ENCODE results near the gene PPIL3. TPM values are rescaled to one million over a fixed set of nuclear protein-coding genes. Genes with fewer than 3 reads are reported as not detected.

PPIL3 gene
- total RNA-seq, 1 experiment from 2014 or later, result 49.0 TPM

DNA sequence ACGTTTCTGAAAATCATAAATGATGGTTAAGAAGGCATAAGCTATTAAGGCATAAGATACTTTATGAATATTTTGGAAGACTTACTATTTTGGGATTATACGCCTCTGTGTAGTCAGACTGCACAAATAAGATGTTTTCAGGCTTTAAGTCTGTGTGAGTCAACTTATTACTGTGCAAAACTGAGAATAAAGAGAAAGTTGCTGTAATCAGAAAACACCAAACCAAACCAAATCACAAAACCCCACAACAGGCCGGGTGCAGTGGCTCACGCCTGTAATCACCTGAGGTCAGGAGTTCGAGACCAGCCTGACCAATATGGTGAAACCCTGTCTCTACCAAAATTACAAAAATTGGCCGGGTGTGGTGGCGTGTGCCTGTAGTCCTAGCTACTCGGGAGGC is 32.1 kb downstream of the PPIL3 start:
- no TSS peak for BruUV-seq (replicated peaks)
- Histone ChIP-seq H3K27me3 (ENCODE audit: insufficient read depth, low read depth) (no peaks in the 10 kb centered on the region), H2AFZ (no peak overlapping the region), H3F3A (ENCODE audit: insufficient read depth, low read depth) (peaks cover 94% of the 10 kb centered on the region), H3K4me3 (no peak overlapping the region), H3K4me1 (replicated peaks; ENCODE audit: insufficient read depth) (peaks cover 14% of the 10 kb centered on the region), H3K79me2 (ENCODE audit: low read depth) (peaks cover 58% of the 10 kb centered on the region), H3K36me3 (ENCODE audit: low read depth) (peaks cover 88% of the 10 kb centered on the region), H3K27ac (no peak overlapping the region), H3K9me2 (ENCODE audit: insufficient read depth) (no peaks in the 10 kb centered on the region), H3K9me3 (ENCODE audit: insufficient read depth, low read depth) (no peaks in the 10 kb centered on the region), H4K20me1 (ENCODE audit: insufficient read depth) (peaks cover 40% of the 10 kb centered on the region), H3K4me2 (no peak overlapping the region)
- DNase-seq, result no peak
- POLR2A ChIA-PET (ENCODE audit: unreplicated experiment), result no interaction called here
- intact Hi-C loops (cut with micrococcal nuclease; ENCODE audit: unreplicated experiment), result no loop called here
- TF ChIP-seq EZH2 (IDR thresholded peaks at IDR 0.05; ENCODE audit: low read depth), result no peak
- no peak for TF ChIP-seq CTCF (conservative IDR thresholded peaks at IDR 0.05)
- CTCF ChIA-PET, result no interaction called here

DNA sequence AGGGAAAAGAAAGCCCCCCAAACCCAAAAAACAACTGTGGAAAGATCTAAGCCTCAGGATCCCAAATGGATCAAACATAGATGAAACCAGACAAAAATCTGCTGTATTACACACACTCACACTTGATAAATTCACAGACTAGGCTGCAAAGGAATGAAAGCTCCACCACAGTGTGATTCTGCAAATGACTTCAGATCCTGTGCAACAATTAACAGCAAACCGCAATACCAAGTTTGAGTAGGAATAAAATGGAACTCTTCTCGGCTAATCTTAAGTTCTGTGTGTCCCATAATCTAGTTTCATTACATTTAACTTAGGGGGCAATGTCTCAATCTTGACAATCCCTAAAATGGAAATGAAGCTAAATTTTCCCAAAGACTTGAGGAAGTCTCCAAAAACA is 36.3 kb downstream of the PPIL3 start:
- Histone ChIP-seq H3K27ac (no peak overlapping the region), H3K9me2 (ENCODE audit: insufficient read depth) (no peaks in the 10 kb centered on the region), H3F3A (ENCODE audit: insufficient read depth, low read depth) (peaks cover 81% of the 10 kb centered on the region), H3K4me3 (no peak overlapping the region), H3K9me3 (ENCODE audit: insufficient read depth, low read depth) (no peaks in the 10 kb centered on the region), H4K20me1 (ENCODE audit: insufficient read depth) (peaks cover 11% of the 10 kb centered on the region), H3K4me1 (replicated peaks; ENCODE audit: insufficient read depth) (no peaks in the 10 kb centered on the region), H3K36me3 (ENCODE audit: low read depth) (peaks cover 46% of the 10 kb centered on the region), H3K4me2 (no peak overlapping the region), H3K79me2 (ENCODE audit: low read depth) (peaks cover 16% of the 10 kb centered on the region; the same call in 1 of the 2 replicates), H2AFZ (no peak overlapping the region), H3K27me3 (ENCODE audit: insufficient read depth, low read depth) (no peaks in the 10 kb centered on the region)
- no TSS peak for BruUV-seq (replicated peaks)
- TF ChIP-seq CTCF (conservative IDR thresholded peaks at IDR 0.05), result no peak
- TF ChIP-seq EZH2 (IDR thresholded peaks at IDR 0.05; ENCODE audit: low read depth), result no peak
- ChIA-PET CTCF (no interaction called here), POLR2A (ENCODE audit: unreplicated experiment) (no interaction called here)
- no peak for DNase-seq
- intact Hi-C loops (cut with micrococcal nuclease; ENCODE audit: unreplicated experiment), result no loop called here

DNA sequence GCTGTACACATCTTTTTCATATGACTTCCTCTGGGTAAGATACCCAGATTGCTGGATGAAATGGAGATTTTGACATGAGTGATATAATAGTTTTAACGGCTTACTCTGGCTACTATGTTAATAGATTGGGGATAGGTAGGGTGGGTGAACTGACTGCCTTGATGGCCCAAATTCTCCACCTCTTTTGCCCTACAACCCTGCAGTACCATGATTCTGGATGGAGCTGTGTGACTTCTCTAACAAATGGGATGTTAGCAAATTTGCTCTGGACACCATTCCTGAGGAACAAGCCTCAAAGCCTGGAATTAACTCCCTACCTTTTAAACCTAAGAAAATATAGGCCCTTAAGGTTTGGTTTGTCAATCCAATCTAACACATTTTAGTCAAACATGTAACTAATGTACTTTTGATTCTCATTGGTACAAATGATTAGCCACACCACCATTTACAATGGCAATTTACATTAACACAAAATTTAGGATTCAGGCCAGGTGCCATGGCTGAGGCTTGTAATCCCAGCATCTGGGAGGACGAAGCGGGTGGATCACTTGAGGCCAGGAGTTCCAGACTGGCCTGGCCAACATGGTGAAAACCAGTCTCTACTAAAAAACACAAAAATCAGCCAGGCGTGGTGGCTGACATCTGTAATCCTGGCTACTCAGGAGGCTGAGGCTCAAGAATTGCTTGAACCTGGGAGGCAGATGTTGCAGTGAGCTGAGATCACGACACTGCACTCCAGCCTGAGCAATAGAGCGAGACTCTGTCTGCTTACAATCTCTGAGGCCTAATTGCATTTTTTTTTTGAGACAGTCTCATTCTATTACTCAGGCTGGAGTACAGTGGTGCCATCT is 37.3 kb downstream of the PPIL3 start:
- Histone ChIP-seq H2AFZ (no peak overlapping the region), H3K36me3 (ENCODE audit: low read depth) (peaks cover 36% of the 10 kb centered on the region), H3K4me3 (no peak overlapping the region), H3F3A (ENCODE audit: insufficient read depth, low read depth) (peaks cover 71% of the 10 kb centered on the region), H3K79me2 (ENCODE audit: low read depth) (peaks cover 6% of the 10 kb centered on the region; the same call in 1 of the 2 replicates), H3K9me2 (ENCODE audit: insufficient read depth) (no peaks in the 10 kb centered on the region), H3K27ac (peak overlapping the region; percentile 2; the same call in 1 of the 2 replicates), H4K20me1 (ENCODE audit: insufficient read depth) (0 out of 2 replicates have a peak, but pooled peaks cover under 1% of the 10 kb centered on the region), H3K4me1 (replicated peaks; ENCODE audit: insufficient read depth) (no peaks in the 10 kb centered on the region), H3K9me3 (ENCODE audit: insufficient read depth, low read depth) (no peaks in the 10 kb centered on the region), H3K4me2 (no peak overlapping the region), H3K27me3 (ENCODE audit: insufficient read depth, low read depth) (no peaks in the 10 kb centered on the region)
- CTCF ChIA-PET, result no interaction called here
- TF ChIP-seq EZH2 (IDR thresholded peaks at IDR 0.05; ENCODE audit: low read depth) (no peak), CTCF (conservative IDR thresholded peaks at IDR 0.05) (no peak)
- intact Hi-C loops (cut with micrococcal nuclease; ENCODE audit: unreplicated experiment), result no loop called here
- no peak for DNase-seq
- no TSS peak for BruUV-seq (replicated peaks)
- POLR2A ChIA-PET (ENCODE audit: unreplicated experiment), result no interaction called here

Measured in PC-9 (cell line).